B cell (primary cell): ENCODE data around the gene CFAP52.
"Not testable (repeated sequence)": the region's sequence is repeated elsewhere in the genome, so short reads cannot be mapped to it uniquely, and the experiment has no call there.

Experiments
- CTCF ChIP-seq: fragments of 200-600 bp; IDR thresholded peaks from one replicate; pipeline ENCODE4 v1.8.0; 2022; ENCODE audit warnings: antibody characterized with exemption, mild to moderate bottlenecking
- EZH2 ChIP-seq: IDR thresholded peaks from 2 replicates; pipeline ENCODE4 v1.6.1; 2012; ENCODE audit warnings: borderline replicate concordance, low read depth, mild to moderate bottlenecking, moderate library complexity, low read length; ENCODE audit not compliant: insufficient read depth, poor library complexity, severe bottlenecking

- not testable (repeated sequence) for TF ChIP-seq CTCF, EZH2
Observed at GRCh38 chr17:9607058-9607457, 30.6 kb downstream of the CFAP52 start.
